K562 (cell line): ENCODE data around the gene PAFAH2. TPM values are rescaled to one million over a fixed set of nuclear protein-coding genes. Genes with fewer than 3 reads are reported as not detected.
A peak's percentile ranks its signal among the peaks of the same experiment; 100 is the strongest.

Experiments used
- ATAC-seq: fragments of 200-7000 bp; cut with Tn5 transposase; 3 replicates; pipeline ENCODE4 v1.9.1; 2020; ENCODE audit warnings: moderate library complexity
- BruUV-seq: library from RNA; stranded (reverse); fragments of 400-500 nt; replicated peaks from 2 replicates; lab custom pipeline; 2021; lab: Mats Ljungman, UMichigan
- CTCF ChIA-PET: fragments of 300-600 bp; formaldehyde crosslinking; extraction: SDS; loops from one replicate; lab custom pipeline; 2021; ENCODE audit warnings: low intra/inter-chr PET ratio; lab: Yijun Ruan, JAX
- POLR2A ChIA-PET: fragments of 300-600, 350-650 bp; sonication (Branson Sonifier 250); formaldehyde crosslinking; extraction: SDS; loops from one replicate; lab custom pipeline; 2021; ENCODE audit warnings: antibody characterized with exemption, inconsistent platforms; lab: Yijun Ruan, JAX
- DNase-seq, 4 experiments: peaks; one replicate each; pipeline versions ENCODE4 v3.0.0 to v3.0.0-alpha.2; 2011 to 2018; ENCODE audit warnings: low spot score in 3 of 4, mixed read lengths in 3 of 4; ENCODE audit errors: extremely low read depth in 1 of 4
- FAIRE-seq: peaks from 2 replicates; lab custom pipeline; 2011; peaks lifted over from hg19 to GRCh38; lab: Jason Lieb, UNC
- H2AFZ ChIP-seq: 2 replicates; pipeline ENCODE4 v1.6.0; 2011; ENCODE audit warnings: low read depth, low read length, control low read depth, inconsistent platforms
- H3K27ac ChIP-seq: fragments of 200-600 bp; 3 replicates; pipeline ENCODE4 v1.8.0; 2011; ENCODE audit warnings: low read depth, mild to moderate bottlenecking, control low read depth, inconsistent platforms, low read length, moderate library complexity, mixed read lengths; ENCODE audit errors: extremely low read depth
- H3K27me3 ChIP-seq, 2 experiments: fragments of 300-600 bp in 1 of 2; 2 replicates in 1 of 2; 3 replicates in 1 of 2; pipeline versions ENCODE4 v1.6.0 to v1.8.0; 2011; ENCODE audit warnings: inconsistent platforms in 2 of 2, low read length in 2 of 2, mild to moderate bottlenecking in 1 of 2, mixed read lengths in 1 of 2, moderate library complexity in 1 of 2; ENCODE audit not compliant: control insufficient read depth in 2 of 2, insufficient read depth in 2 of 2
- H3K36me3 ChIP-seq: fragments of 300-600 bp; 3 replicates; pipeline ENCODE4 v1.8.0; 2011; ENCODE audit warnings: mild to moderate bottlenecking, low read length, inconsistent platforms; ENCODE audit not compliant: control insufficient read depth, insufficient read depth
- H3K4me1 ChIP-seq, 2 experiments: fragments of 200-600 bp in 1 of 2; replicated peaks in 1 of 2; 2 replicates in 1 of 2; 3 replicates in 1 of 2; pipeline versions ENCODE4 v1.5.1 to v1.8.0; 2011; ENCODE audit warnings: inconsistent platforms in 2 of 2, low read length in 2 of 2, mild to moderate bottlenecking in 1 of 2, mixed read lengths in 1 of 2, moderate library complexity in 1 of 2; ENCODE audit not compliant: control insufficient read depth in 2 of 2, insufficient read depth in 2 of 2
- H3K4me2 ChIP-seq: 2 replicates; pipeline ENCODE4 v1.6.1; 2011; ENCODE audit warnings: low read length, control low read depth, inconsistent platforms, mixed read lengths; ENCODE audit not compliant: insufficient read depth
- H3K4me3 ChIP-seq: fragments of 200-600 bp; sonication (generic), shearing (Covaris generic); 2 replicates; pipeline ENCODE4 v1.5.1; 2016; ENCODE audit warnings: control low read depth, inconsistent platforms
- H3K79me2 ChIP-seq: fragments of 200-600 bp; 3 replicates; pipeline ENCODE4 v1.8.0; 2011; ENCODE audit warnings: low read length, inconsistent platforms; ENCODE audit not compliant: control insufficient read depth, insufficient read depth
- H3K9ac ChIP-seq, 2 experiments: 2 replicates each; pipeline versions ENCODE4 v1.6.0 to v1.6.1; 2011; ENCODE audit warnings: low read depth in 2 of 2, low read length in 2 of 2, control low read depth in 1 of 2, inconsistent platforms in 1 of 2, mild to moderate bottlenecking in 1 of 2, mixed read lengths in 1 of 2; ENCODE audit not compliant: insufficient read depth in 1 of 2
- H3K9me1 ChIP-seq: one replicate; pipeline ENCODE4 v1.6.0; 2011; ENCODE audit warnings: inconsistent platforms, mild to moderate bottlenecking, low read length, moderate library complexity; ENCODE audit not compliant: control insufficient read depth, insufficient read depth
- H3K9me3 ChIP-seq: replicated peaks from 2 replicates; pipeline ENCODE4 v1.5.1; 2011; ENCODE audit warnings: low read depth, low read length, inconsistent platforms; ENCODE audit not compliant: control insufficient read depth, insufficient read depth
- H4K20me1 ChIP-seq: replicated peaks from 2 replicates; pipeline ENCODE4 v1.6.1; 2011; ENCODE audit warnings: low read length, inconsistent platforms, mixed read lengths; ENCODE audit not compliant: control insufficient read depth, insufficient read depth
- ELF2 ChIP-seq: fragments of 250-450 bp; sonication (Bioruptor Pico); IDR thresholded peaks from 2 replicates; pipeline ENCODE4 v1.5.0; 2021; ENCODE audit warnings: mild to moderate bottlenecking
- MAFF ChIP-seq: IDR thresholded peaks from 2 replicates; pipeline ENCODE4 v1.6.1; 2012; ENCODE audit warnings: low read length, improper control_type of control experiment
- ZBTB40 ChIP-seq, 2 experiments: fragments of 450-650 bp in 1 of 2; sonication (generic) in 1 of 2; formaldehyde crosslinking in 1 of 2; IDR thresholded peaks; 2 replicates each; pipeline versions ENCODE4 v1.7.1 to v1.9.0; 2016 to 2022; ENCODE audit warnings: inconsistent platforms in 1 of 2, mild to moderate bottlenecking in 1 of 2, missing genetic modification reagents in 1 of 2
- WGBS: fragments of 100-300 bp; shearing (Covaris generic); methylation state at CpG from one replicate; pipeline ENCODE4 v1.1.6; 2016; ENCODE audit warnings: low coverage, mixed read lengths; ENCODE audit not compliant: insufficient coverage; ENCODE audit errors: missing lambda C conversion rate; 5-methylcytosine and 5-hydroxymethylcytosine counted together
- in situ Hi-C: fragments of 300-500 bp; cut with MboI; formaldehyde crosslinking; loops from 4 replicates; pipeline ENCODE4 v1.15.0; 2018; ENCODE audit warnings: inconsistent platforms, mixed read lengths
- intact Hi-C: fragments of 100-400 bp; cut with micrococcal nuclease; formaldehyde crosslinking; loops from 2 replicates; pipeline ENCODE4 v1.14.2; 2022
- polyA plus RNA-seq, 8 experiments: library from polyadenylated mRNA; depleted of rRNA in 4 of 8; stranded (reverse) in 5 of 8; unstranded in 3 of 8; fragments of >200 nt; fragmentation: Nextera tagmentation in 2 of 8; fragmentation: Illumina TruSeq in 1 of 8; extraction: Ambion mirVana in 2 of 8; extraction: Trizol in 1 of 8; gene quantifications; 2 replicates each; pipeline versions ENCODE4 v1.2.1 to v1.2.3, GENCODE V29; 2011 to 2014; ENCODE audit warnings: inconsistent platforms in 1 of 8, missing spikeins in 1 of 8
- total RNA-seq, 7 experiments: library from RNA; depleted of rRNA in 6 of 7; stranded (reverse); fragments of >200 nt in 6 of 7; fragmentation: Illumina TruSeq in 2 of 7; extraction: Trizol in 2 of 7; gene quantifications; 2 replicates each; pipeline versions ENCODE4 v1.2.1 to v1.2.3, GENCODE V29; 2011 to 2021; ENCODE audit warnings: low replicate concordance in 1 of 7

PAFAH2 gene
- total and polyA plus RNA-seq, 9 of the 15 experiments (the other 6 are each of a cell fraction or from before 2014, with no cell fraction given) = 4.2 to 10.9 (median 6.8) TPM

GRCh38 chr1:25971811-25972180, 26.1 kb downstream of the PAFAH2 start:
- Histone ChIP-seq H3K4me1 (no peaks in the 10 kb centered on the region), H3K9ac (no peak overlapping the region), H3K27me3 (no peaks in the 10 kb centered on the region), H3K4me3 (no peak overlapping the region), H3K36me3 (peaks cover 25% of the 10 kb centered on the region; the same call in 2 of the 3 replicates)
- in situ Hi-C loops = no loop called here
- TF ChIP-seq ELF2 (CRISPR knock-in tag) (no peak), ZBTB40 (IDR thresholded peaks at IDR 0.05) (0 out of 2 replicates have a peak, but pooled peaks have one; percentile 1), ZBTB40 (CRISPR knock-in tag; IDR thresholded peaks at IDR 0.05) (no peak), MAFF (no peak)
- TF ChIP-seq, all 486 proteins: peak for 1
- BruUV-seq = no TSS peak
- no peak overlapping the region for H3K4me2 ChIP-seq
- no peak for ATAC-seq
- ChIA-PET POLR2A (interaction anchor here (0.7 to 1.5 kb wide), 5 partner anchors 13 to 39 kb away, joined by 3 to 5 read pairs (median 4); partner anchors contain the start of gene PAFAH2), CTCF (no interaction called here)
- H3K27ac ChIP-seq = no peak overlapping the region
- H3K9me3 ChIP-seq = no peaks in the 10 kb centered on the region
- no peak for FAIRE-seq
- H3K9me1 ChIP-seq = no peaks in the 10 kb centered on the region
- DNase-seq = no peak
- H2AFZ ChIP-seq = no peak overlapping the region
- H4K20me1 ChIP-seq = no peaks in the 10 kb centered on the region
- intact Hi-C loops = no loop called here
- no peaks in the 10 kb centered on the region for H3K79me2 ChIP-seq
- WGBS = 25% methylated on average over 1 of the region's 1 CpG
